ENCODE measurements around the gene FCHSD2. TPM values are rescaled to one million over a fixed set of nuclear protein-coding genes. Genes with fewer than 3 reads are reported as not detected.

The FCHSD2 gene
- polyA plus RNA-seq, 2 of the 4 experiments (the other 2 are of a cell fraction), result 10.5 to 19.0 TPM

- 91% methylated on average over 2 of the region's 2 CpGs for WGBS (ENCODE audit: missing lambda C conversion rate)
- FAIRE-seq, result no peak
- H3K9me3 ChIP-seq, result no peaks in the 10 kb centered on the region
- TF ChIP-seq CHD2 (IDR thresholded peaks at IDR 0.05; ENCODE audit: low read length, partially characterized antibody) (no peak), HOXA7 (CRISPR knock-in tag; IDR thresholded peaks at IDR 0.05) (no peak), EHF (CRISPR knock-in tag; IDR thresholded peaks at IDR 0.05) (no peak), BHLHE40 (IDR thresholded peaks at IDR 0.05; ENCODE audit: low read depth, low read length) (no peak), CTCF (IDR thresholded peaks at IDR 0.05) (no peak), MAX (IDR thresholded peaks at IDR 0.05) (no peak), HES2 (IDR thresholded peaks at IDR 0.05) (no peak), ELK1 (IDR thresholded peaks at IDR 0.05; ENCODE audit: low read depth, low read length) (no peak), PBX3 (IDR thresholded peaks at IDR 0.05) (no peak), CEBPB (IDR thresholded peaks at IDR 0.05) (no peak)
- H3K4me3 ChIP-seq, result no peak overlapping the region
- H3K4me1 ChIP-seq, result no peaks in the 10 kb centered on the region
- ChIA-PET CTCF (interaction anchor here (0.9 to 3.7 kb wide), 3 partner anchors 25 to 287 kb away, joined by 3 to 12 read pairs (median 3); no protein-coding TSS in a partner anchor), POLR2A (no interaction called here)
- no peak for ATAC-seq
- DNase-seq (ENCODE audit: low read depth in 1 of 2, low spot score in 1 of 2), result no peak
- H3K4me2 ChIP-seq, result no peak overlapping the region
- no peak overlapping the region for H3K27ac ChIP-seq
These were observed 251.2 kb downstream of the FCHSD2 start for GRCh38 chr11:72890881-72891280.

- CTCF ChIA-PET, result interaction anchor here (1.6 kb wide), 1 partner anchor 55 kb away, joined by 5 read pairs; no protein-coding TSS in a partner anchor
These were observed 255.5 kb downstream of the FCHSD2 start for GRCh38 chr11:72886619-72887018.

More at GRCh38 chr11:72886619-72887018, 255.5 kb downstream of the FCHSD2 start:
- DNase-seq (ENCODE audit: low read depth in 1 of 2, low spot score in 1 of 2) (no peak), ATAC-seq (no peak), FAIRE-seq (no peak)
- H3K4me3 ChIP-seq, result no peak overlapping the region
- H3K27ac ChIP-seq, result no peak overlapping the region
- H3K9me3 ChIP-seq, result no peaks in the 10 kb centered on the region
- H3K4me1 ChIP-seq, result no peaks in the 10 kb centered on the region
- TF ChIP-seq CTCF (IDR thresholded peaks at IDR 0.05) (no peak), MYC (IDR thresholded peaks at IDR 0.05; ENCODE audit: borderline replicate concordance, low read length) (no peak), SREBF2 (IDR thresholded peaks at IDR 0.05) (no peak), USF2 (IDR thresholded peaks at IDR 0.05) (no peak), NR3C1 (IDR thresholded peaks at IDR 0.05) (no peak), POLR2A (IDR thresholded peaks at IDR 0.05; ENCODE audit: low read length) (no peak), PBX3 (IDR thresholded peaks at IDR 0.05) (no peak), FOSB (CRISPR knock-in tag; IDR thresholded peaks at IDR 0.05) (no peak)
- no peak overlapping the region for H3K4me2 ChIP-seq
- POLR2A ChIA-PET, result no interaction called here
